Panc1 (cell line): Measurements from ENCODE around the gene MED9. TPM values are rescaled to one million over a fixed set of nuclear protein-coding genes. Genes with fewer than 3 reads are reported as not detected.

ENCODE experiments used
- ATAC-seq: fragments of 200-7000 bp; cut with Tn5 transposase; 2 replicates; pipeline ENCODE4 v1.9.1; 2020; ENCODE audit warnings: mild to moderate bottlenecking, moderate library complexity
- BruUV-seq: library from RNA; stranded (reverse); fragments of 400-500 nt; replicated peaks from 2 replicates; lab custom pipeline; 2021; lab: Mats Ljungman, UMichigan
- CTCF ChIA-PET: fragments of 300-600 bp; sonication (Branson Sonifier 250); formaldehyde crosslinking; loops from one replicate; lab custom pipeline; 2022; ENCODE audit warnings: antibody characterized with exemption; lab: Charles Lee
- POLR2A ChIA-PET: fragments of 300-600 bp; sonication (Branson Sonifier 250); formaldehyde crosslinking; loops from one replicate; lab custom pipeline; 2022; ENCODE audit warnings: antibody characterized with exemption; lab: Charles Lee
- DNase-seq: peaks from one replicate; pipeline ENCODE4 v3.0.0-alpha.2; 2010; ENCODE audit warnings: low read depth, low spot score
- H3K27ac ChIP-seq: 2 replicates; pipeline ENCODE4 v1.5.1; 2011; ENCODE audit warnings: mild to moderate bottlenecking, low read length, inconsistent platforms
- H3K27me3 ChIP-seq: fragments of 200-500 bp; sonication (Bioruptor generic); 2 replicates; pipeline ENCODE4 v1.6.0; 2014; ENCODE audit warnings: low read length, inconsistent platforms; ENCODE audit not compliant: control insufficient read depth, insufficient read depth
- H3K36me3 ChIP-seq: fragments of 200-500 bp; sonication (Bioruptor generic); 2 replicates; pipeline ENCODE4 v1.5.1; 2014; ENCODE audit warnings: inconsistent platforms, mild to moderate bottlenecking, low read length, moderate library complexity; ENCODE audit not compliant: control insufficient read depth, insufficient read depth
- H3K4me1 ChIP-seq: 2 replicates; pipeline ENCODE4 v1.5.1; 2011; ENCODE audit warnings: inconsistent platforms, mild to moderate bottlenecking, low read length, moderate library complexity; ENCODE audit not compliant: control insufficient read depth, insufficient read depth
- H3K4me3 ChIP-seq, 2 experiments: 2 replicates each; pipeline ENCODE4 v1.5.1; 2011 to 2012; ENCODE audit warnings: low read depth in 2 of 2, low read length in 2 of 2, mild to moderate bottlenecking in 2 of 2, inconsistent platforms in 1 of 2, moderate library complexity in 1 of 2
- H3K9me3 ChIP-seq: fragments of 200-500 bp; sonication (Bioruptor generic); 2 replicates; pipeline ENCODE4 v1.5.1; 2014; ENCODE audit warnings: low read depth, mild to moderate bottlenecking, inconsistent platforms, low read length, moderate library complexity; ENCODE audit not compliant: control insufficient read depth, insufficient read depth
- CTCF ChIP-seq: fragments of 450-650 bp; IDR thresholded peaks from 2 replicates; pipeline ENCODE4 v1.5.1; 2017; ENCODE audit warnings: mild to moderate bottlenecking
- POLR2AphosphoS5 ChIP-seq: IDR thresholded peaks from 2 replicates; pipeline ENCODE4 v1.6.1; 2012; ENCODE audit warnings: mild to moderate bottlenecking, low read depth, low read length, moderate library complexity
- REST ChIP-seq, 2 experiments: IDR thresholded peaks; 2 replicates each; pipeline ENCODE4 v1.6.1; 2011 to 2012; ENCODE audit warnings: low read depth in 2 of 2, control low read depth in 1 of 2, low read length in 1 of 2, mild to moderate bottlenecking in 1 of 2, moderate library complexity in 1 of 2; ENCODE audit not compliant: insufficient read depth in 1 of 2
- SIN3A ChIP-seq: IDR thresholded peaks from 2 replicates; pipeline ENCODE4 v1.6.1; 2012; ENCODE audit warnings: low read depth, mild to moderate bottlenecking, low read length, moderate library complexity, borderline replicate concordance; ENCODE audit not compliant: insufficient read depth
- TCF7L2 ChIP-seq: IDR thresholded peaks from 2 replicates; pipeline ENCODE4 v1.6.1; 2011; ENCODE audit warnings: mild to moderate bottlenecking, low read depth, low read length, inconsistent platforms
- in situ Hi-C: cut with HindIII; loops from 2 replicates; pipeline ENCODE4 v1.10.0; 2016; ENCODE audit warnings: low sequenced_read_pairs, low pct_unique_long_range_greater_than_20kb
- intact Hi-C: fragments of 100-400 bp; cut with micrococcal nuclease; formaldehyde crosslinking; loops from one replicate; pipeline ENCODE4 v1.10.0; 2022; ENCODE audit not compliant: unreplicated experiment
- total RNA-seq: library from RNA; stranded (reverse); gene quantifications from one replicate; pipeline ENCODE4 v1.2.1, GENCODE V29; 2021; ENCODE audit not compliant: unreplicated experiment

MED9 gene
- total RNA-seq, 1 experiment from 2014 or later, result 11.1 TPM

- no peak for ATAC-seq
These were observed 28.4 kb downstream of the MED9 start for GRCh38 chr17:17505151-17505550.

GRCh38 chr17:17505610-17506171 is 28.9 kb downstream of the MED9 start:
- in situ Hi-C loops, result no loop called here
- no peak overlapping the region for H3K4me3 ChIP-seq
- H3K27ac ChIP-seq, result no peak overlapping the region
- ChIA-PET CTCF (no interaction called here), POLR2A (no interaction called here)
- no peak for DNase-seq
- no peaks in the 10 kb centered on the region for H3K4me1 ChIP-seq
- ATAC-seq, result no peak
- H3K9me3 ChIP-seq, result no peaks in the 10 kb centered on the region
- H3K36me3 ChIP-seq, result no peaks in the 10 kb centered on the region
- H3K27me3 ChIP-seq, result no peaks in the 10 kb centered on the region
- no TSS peak for BruUV-seq
- intact Hi-C loops, result no loop called here
- TF ChIP-seq CTCF, result no peak
- no peak for TF ChIP-seq REST (IDR thresholded peaks at IDR 0.05; ENCODE audit: insufficient read depth in 1 of 2, low read depth in 2 of 2, low read length in 1 of 2)
- no peak for TF ChIP-seq POLR2AphosphoS5
- no peak for TF ChIP-seq SIN3A
- no peak for TF ChIP-seq TCF7L2

More at GRCh38 chr17:17505151-17505550, 28.4 kb downstream of the MED9 start:
- POLR2A ChIA-PET, result no interaction called here
- no peak overlapping the region for H3K27ac ChIP-seq
- no peaks in the 10 kb centered on the region for H3K36me3 ChIP-seq
- no peak for TF ChIP-seq POLR2AphosphoS5
- no peak for TF ChIP-seq SIN3A
- TF ChIP-seq CTCF, result no peak
- no peak for TF ChIP-seq TCF7L2
- no peak for TF ChIP-seq REST (IDR thresholded peaks at IDR 0.05; ENCODE audit: insufficient read depth in 1 of 2, low read depth in 2 of 2, low read length in 1 of 2)
- no peaks in the 10 kb centered on the region for H3K27me3 ChIP-seq
- no peaks in the 10 kb centered on the region for H3K4me1 ChIP-seq
- no peaks in the 10 kb centered on the region for H3K9me3 ChIP-seq
- intact Hi-C loops, result no loop called here
- in situ Hi-C loops, result no loop called here
- CTCF ChIA-PET, result no interaction called here
- no TSS peak for BruUV-seq
- DNase-seq, result no peak
- H3K4me3 ChIP-seq, result no peak overlapping the region
